ENCODE results near the gene PAN2. TPM values are rescaled to one million over a fixed set of nuclear protein-coding genes. Genes with fewer than 3 reads are reported as not detected.
A peak's percentile ranks its signal among the peaks of the same experiment; 100 is the strongest.
"Not testable (repeated sequence)": the region's sequence is repeated elsewhere in the genome, so short reads cannot be mapped to it uniquely, and the experiment has no call there.

PAN2 gene
- total RNA-seq, 1 donor from 2014 or later = 38.7 TPM

DNA sequence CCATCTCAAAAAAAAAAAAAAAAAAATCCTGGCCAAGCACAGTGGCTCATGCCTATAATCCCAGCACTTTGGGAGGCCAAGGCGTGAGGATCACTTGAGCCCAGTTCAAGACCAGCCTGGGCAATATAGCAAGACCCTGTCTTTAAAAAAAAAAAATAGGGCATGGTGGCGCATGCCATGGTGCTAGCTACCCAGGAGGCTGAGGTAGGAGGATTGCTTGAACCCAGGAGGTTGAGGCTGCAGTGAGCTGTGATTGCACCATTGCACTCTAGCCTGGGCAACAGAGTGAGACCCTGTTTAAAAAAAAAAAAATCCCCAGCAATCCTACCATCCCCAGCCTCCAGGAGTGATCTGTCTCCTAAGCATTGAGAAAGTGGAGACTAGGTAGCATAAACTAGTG is 8.5 kb upstream of the PAN2 start:
- not testable (repeated sequence) for DNase-seq (ENCODE audit: low spot score)

DNA sequence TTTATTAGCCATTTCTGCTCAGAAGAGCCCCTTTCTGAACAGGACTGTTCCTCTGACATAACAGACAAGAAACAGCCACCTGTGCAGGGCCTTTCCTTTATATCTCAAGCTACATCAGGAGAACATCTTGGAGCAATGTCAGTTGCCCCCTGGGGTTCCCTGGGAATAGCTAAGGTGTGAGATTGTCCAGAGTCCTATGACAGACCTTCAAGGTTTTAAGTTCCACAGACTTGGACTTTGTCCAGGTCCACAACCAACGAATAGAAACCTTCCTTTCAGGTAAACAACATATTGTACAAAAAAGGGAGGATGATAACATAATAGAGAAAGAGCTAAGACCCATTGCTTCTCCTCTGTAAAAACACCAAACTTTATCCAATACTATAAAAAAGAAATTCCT is 7.8 kb upstream of the PAN2 start:
- DNase-seq (ENCODE audit: low spot score) = no peak

DNA sequence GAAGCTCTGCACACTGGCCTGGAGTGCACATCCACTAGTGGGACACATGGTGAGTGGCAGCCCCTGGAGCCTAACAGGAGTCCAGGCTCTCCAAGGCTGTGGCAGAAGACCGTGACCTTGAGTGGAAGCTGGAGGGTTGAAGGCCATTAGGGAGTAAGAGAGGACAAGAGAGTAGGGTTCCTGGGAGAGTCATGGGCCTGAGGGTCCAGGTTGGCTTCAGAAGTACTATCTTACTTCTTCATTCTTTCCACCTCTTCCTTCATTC is 5.3 kb upstream of the PAN2 start:
- DNase-seq (ENCODE audit: low spot score) = no peak

DNA sequence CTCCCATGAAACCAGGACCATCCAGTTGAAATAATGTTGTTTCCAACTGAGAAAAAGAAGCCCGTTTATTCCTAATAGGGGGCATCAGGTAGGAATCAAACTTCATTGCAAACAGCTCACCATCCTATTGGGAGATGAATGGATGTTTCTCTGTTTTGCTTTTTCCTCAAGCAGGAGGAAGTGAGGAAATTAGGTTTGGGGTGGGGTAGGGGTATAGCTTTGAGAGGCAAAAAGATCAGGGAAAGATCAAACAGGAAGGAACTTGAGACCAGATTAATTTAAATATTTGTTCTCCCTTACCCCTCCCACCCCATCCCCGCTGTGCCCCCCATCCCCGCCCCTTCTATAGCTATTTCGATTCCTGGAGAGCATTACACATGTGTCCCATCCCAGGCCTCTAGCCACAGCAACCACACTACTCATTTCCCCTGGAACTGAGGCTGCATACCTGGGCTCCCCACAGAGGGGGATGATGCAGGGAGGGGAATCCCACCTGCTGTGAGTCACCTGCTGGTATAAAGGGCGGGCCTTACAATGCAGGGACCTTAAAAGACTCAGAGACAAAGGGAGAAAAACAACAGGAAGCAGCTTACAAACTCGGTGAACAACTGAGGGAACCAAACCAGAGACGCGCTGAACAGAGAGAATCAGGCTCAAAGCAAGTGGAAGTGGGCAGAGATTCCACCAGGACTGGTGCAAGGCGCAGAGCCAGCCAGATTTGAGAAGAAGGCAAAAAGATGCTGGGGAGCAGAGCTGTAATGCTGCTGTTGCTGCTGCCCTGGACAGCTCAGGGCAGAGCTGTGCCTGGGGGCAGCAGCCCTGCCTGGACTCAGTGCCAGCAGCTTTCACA is 4.7 kb upstream of the PAN2 start, which contains the start of gene IL23A:
Gene IL23A, plus strand, starts transcription at position 577 of the 850 bp plus-strand sequence. Its CDS starts 161 bp downstream, at position 738.
- no peak for DNase-seq (ENCODE audit: low spot score)

DNA sequence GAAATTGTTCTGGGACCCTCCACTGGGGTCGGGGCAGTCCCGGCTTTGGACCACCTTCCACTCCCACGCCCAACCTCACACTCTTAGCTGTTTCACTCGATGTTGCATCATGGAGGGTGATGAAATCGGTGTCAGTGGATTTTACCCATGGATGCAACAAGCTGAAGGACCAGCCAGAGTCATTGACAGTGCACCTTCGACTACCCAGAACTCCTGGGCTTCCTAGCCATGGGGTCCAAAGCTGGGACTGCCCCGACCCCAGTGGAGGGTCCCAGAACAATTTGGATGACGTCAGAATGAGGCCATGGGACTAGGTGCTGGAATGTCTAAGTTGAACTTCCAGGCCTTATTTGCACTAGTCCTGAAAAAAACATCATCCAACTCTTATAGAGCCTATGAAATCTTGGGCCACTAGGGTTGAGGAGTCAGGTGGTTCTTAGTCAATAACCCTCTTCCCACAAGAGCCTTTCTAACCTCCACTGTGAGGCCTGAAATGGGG is 4.0 kb upstream of the PAN2 start:
- DNase-seq (ENCODE audit: low spot score) = no peak

DNA sequence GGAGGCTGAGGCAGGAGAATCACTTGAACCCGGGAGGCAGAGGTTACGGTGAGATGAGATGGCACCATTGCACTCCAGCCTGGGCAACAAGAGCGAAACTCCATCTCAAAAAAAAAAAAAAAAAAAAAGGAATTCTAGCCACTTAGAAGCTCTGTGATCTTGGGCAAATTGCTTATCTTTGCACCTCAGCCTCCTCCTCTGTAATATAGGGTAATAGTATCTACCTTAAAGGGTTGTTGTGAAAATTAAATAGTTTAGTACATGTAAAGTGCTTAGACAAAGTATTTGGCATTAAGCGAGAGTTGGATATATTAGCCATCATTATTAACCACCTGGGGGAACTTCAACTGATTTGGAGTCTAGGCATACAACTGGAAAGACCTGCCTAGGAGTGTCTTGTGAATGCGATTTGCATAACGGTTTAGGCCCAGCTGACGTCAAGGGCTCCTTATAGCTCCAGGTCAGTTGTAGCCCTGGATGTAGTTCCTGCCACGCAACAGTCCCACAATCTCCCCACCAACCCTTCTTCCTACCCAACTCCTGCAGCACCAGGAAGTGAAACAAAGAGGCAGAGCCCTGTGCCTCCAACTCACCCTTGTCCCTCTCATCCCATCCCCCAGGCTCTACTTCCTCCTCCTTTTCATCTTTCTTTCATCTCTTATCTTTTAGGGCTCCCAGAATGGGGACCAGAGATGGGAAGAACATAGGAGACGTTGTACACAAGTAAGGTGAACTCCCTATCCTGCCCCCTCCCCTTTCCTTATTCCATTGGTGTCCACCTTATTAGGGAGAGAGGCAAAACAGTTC is 2.8 kb upstream of the PAN2 start:
- no peak for DNase-seq (ENCODE audit: low spot score)

DNA sequence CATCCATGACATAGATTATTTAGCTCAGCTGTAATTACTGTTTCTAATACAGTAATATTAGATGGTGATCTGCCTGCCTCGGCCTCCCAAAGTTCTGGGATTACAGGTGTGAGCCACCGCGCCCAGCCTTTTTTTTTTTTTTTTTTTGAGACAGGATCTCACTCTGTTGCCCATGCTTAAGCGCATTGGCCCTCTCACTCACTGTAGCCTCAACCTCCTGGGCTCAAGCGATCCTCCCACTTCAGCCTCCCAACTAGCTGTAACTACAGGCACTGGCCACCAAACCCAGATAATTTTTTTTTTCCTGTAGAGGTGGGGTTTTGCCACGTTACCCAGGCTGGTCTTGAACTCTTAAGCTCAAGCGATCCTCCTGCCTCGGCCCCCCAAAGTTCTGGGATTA is 1.7 kb upstream of the PAN2 start:
- DNase-seq (ENCODE audit: low spot score) = not testable (repeated sequence)

DNA sequence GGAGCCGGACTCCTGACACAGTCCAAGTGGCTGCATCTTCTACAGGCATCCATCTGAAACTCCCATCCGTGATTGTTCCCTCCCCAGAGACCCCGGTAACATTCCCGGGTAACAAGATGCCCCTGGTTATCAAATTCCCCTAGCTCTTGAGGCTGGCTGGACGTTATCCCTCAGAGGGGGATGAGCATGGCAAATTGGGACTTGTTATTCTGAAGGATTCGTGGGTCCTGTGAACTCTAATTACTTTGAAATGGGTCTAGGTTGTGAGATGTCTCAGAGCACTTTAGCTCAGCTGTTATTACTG is 642 bp upstream of the PAN2 start:
- no peak for DNase-seq (ENCODE audit: low spot score)

DNA sequence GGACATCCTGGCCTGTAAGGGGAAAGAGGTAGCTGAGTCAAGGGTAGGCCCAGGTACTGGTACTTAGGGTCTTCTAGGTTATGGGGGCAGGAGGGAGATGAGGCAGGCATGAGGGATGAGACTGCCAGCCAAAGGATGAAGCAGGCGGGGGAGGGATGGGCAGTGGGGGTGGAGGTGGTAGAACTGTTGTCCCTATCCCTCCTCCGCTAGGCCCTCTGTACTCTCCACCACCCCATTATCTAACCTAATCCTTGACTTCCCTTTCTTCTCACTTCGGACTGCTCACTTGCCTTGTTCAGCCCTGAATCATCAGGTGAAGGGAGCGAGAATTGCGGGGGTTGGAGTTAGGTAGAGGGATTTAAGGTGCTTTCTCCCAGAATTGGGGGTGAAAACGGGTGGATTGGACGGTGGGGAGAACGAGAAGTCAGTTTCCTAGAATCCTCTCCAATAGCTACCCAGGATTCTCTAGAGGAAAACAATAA is 562 bp downstream of the PAN2 start:
- no peak for DNase-seq (ENCODE audit: low spot score)

DNA sequence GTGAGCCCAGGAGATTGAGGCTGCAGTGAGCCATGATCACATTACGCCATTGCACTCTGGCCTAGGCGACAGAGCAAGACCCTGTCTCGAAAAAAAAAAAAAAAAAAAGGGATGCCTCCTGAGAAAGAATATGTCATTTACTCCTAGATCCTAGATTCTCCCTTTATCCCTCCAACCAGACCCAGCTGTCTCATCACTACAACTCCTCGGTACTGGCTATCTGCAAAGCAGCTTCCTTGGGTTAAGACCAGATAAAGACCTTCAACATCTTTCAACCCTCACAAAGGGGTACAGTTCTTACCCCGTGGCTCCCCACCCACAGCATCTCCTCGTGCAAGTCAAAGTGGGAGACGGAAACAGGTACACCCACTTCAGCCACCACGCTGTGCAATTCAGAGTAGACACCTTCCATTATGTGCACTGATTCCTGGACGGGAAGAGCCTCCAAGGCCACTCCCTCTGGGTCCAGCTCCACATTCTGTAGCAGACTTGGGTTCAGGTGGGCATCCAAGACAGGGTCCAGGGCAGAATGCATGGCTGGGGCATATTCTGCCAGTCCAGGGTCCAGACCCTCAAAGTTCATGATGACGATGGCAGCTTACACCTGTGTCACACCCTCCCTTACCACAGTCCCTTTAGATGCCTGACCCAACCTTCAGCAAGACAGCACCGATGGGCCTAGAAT is 1.1 kb downstream of the PAN2 start:
- no peak for DNase-seq (ENCODE audit: low spot score)

DNA sequence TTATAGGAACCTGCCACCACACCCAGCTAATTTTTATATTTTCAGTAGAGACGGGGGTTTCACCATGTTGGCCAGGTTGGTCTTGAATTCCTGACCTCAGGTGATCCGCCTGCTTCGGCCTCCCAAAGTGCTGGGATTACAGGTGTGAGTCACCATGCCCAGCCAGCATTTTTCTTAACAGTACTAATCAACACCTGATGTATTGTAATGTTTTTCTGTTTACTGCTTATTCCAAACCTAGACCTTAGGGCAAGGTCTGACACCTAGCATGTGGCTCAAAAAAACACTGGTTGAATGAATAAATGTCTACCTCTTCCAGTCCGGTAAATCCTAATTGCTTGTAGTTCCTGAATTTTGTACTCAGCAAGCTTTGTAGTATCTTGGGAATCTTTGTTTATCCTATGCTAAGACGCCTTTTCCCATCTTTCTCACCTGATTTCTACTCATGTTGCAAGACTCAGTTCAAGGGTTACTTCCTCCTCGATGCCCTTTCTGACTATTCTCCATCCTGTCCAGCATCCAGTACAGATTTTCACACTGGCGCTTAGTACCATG is 2.8 kb downstream of the PAN2 start:
- DNase-seq (ENCODE audit: low spot score) = no peak

DNA sequence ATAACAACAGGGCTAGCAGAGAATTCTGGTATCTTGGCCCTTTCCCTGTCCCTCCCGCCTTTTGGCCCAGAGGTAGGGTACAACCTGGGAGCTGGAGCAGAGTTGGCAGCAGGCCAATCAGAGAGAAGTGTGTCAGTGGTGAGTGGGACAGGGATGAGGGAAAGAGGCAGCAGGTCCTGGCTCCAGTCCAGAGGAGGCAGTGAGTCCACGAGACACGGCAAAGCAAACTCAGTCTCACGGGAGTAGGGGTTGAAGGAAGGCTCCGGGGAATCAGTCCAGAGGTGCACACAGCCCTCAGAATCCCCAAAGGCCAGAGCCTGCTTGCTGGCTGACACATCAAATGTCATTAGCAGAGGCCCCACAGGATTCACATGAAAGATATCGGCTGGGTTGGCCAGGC is 7.3 kb downstream of the PAN2 start:
- no peak for DNase-seq (ENCODE audit: low spot score)

DNA sequence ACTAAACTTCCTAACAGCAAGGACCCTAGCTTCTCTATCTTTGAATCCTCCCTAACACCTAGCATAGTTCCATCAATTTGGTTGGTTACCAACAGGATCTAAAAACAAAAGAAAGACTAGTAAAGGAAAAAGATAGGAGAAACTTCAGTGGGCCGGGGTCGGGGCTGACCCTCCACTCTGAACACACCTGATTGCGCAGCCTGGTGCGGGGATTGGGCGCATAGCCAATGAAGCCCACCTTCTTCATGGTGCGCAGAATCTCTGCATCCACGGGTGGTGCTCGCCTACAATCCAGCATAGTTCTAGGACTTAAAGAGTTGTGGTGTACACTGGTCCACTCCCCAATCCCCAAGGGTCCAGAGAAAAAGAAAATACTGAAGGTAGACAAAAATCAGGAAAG is 7.7 kb downstream of the PAN2 start:
- DNase-seq (ENCODE audit: low spot score) = no peak

DNA sequence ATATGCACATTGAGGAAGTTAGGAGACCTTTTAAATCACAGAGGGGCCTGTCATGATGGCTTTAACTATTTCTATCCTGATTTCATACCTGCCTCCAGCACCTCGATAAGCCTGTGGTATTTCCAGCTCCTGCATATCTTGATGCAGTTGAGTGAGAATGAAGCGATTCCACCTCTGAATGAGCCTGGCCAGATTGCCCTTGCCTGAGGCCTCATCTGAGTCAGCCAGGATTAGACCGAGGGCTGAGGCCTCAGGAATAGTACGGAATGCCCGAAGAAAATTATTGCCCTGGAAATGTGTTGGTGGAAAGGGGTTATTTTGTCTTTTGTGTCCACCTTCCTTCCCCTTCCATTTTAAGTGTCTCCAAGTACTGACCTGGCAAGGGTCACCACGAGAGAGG is 9.6 kb downstream of the PAN2 start:
- no peak for DNase-seq (ENCODE audit: low spot score)

DNA sequence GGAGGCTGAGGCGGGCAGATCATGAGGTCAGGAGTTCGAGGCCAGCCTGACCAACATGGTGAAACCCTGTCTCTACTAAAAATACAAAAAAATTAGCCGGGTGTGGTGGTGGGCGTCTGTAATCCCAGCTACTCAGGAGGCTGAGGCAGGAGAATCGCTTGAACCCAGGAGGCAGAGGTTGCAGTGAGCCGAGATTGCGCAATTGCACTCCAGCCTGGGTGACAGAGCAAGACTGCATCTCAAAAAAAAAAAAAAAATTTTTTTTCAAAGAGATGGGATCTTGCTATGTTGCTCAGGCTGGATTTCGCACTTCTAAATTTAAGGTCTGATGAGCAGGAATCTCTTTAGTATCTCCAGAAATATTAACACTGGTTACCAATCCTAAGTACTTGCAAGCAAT is 12.2 kb downstream of the PAN2 start:
- DNase-seq (ENCODE audit: low spot score) = not testable (repeated sequence)

DNA sequence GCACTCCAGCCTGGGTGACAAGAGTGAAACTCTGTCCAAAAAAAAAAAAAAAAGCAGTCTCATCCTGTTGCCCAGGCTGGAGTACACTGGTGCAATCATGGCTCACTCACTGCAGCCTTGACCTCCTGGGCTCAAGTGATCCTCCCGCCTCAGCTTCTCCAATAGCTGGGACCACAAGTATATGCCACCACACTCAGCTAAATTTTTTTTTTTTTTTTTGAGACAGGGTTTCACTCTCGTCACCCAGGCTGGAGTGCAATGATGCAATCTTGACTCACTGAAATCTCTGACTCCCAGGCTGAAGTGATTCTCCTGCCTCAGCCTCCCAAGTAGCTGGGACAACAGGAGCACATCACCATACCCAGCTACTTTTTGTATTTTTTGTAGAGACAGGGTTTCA is 12.8 kb downstream of the PAN2 start:
- DNase-seq (ENCODE audit: low spot score) = no peak

DNA sequence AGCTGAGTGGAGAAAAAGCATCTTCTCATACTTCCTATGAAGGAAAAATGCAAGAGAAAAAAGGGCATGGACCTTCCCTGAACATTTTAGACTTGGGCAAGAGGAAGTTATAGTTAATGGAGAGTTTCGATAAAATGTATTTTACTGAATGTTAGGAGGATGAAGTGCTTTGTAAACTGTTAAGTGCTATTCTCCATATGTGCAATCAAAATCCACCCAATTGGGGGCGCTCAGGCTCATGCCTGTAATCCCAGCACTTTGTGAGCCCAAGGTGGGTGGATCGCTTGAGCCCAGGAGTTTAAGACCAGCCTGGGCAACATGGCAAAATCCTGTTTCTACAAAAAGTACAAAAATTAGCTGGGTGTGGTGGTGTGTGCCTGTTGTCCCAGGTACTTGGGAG is 16.1 kb downstream of the PAN2 start:
- no peak for DNase-seq (ENCODE audit: low spot score)

DNA sequence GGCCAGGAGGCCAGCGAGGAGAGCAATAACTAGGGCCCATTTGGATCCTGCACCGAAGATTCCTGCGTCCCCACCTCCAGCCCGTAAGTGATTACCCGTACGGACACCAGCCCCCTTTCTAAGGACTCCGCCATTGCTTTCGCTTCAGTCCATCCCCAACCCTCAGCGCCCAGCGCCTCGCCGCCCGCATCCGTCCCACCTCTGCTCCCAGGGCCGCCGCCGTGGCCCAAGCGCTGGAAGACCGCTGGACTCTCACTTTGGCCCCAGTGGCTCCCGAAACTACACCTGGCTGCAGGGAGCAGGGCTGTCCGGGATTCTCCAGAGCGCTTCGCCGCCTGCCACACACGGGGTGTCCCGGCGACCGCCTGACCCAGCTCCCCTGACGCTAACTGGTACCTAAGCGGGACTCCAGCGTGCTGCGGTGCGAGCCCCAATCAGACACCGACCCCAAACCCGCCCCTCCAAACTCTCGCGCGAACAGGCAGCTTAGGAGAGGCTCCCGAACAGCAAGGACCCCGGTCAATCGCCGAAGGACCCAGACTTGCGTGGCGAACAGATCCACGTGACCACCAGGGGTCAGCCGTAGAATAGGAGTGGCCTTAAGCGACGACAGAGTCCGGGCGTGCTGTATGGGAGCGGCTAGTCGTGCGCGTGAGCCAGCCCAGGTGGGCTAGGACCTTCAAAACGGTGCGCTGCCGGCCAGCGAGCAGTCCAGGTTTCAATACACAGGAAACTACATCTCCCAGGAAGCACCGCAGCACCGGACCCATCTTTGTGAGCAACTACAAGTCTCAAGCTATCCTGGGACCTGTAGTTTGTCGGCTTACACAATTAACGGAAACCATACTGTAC is 18.0 kb downstream of the PAN2 start, which contains the start of gene CNPY2:
Gene CNPY2, minus strand, starts transcription at position 367 of the 852 bp plus-strand sequence. CDS start 771 bp downstream, outside the sequence.
- peak; percentile 96 for DNase-seq (ENCODE audit: low spot score)

DNA sequence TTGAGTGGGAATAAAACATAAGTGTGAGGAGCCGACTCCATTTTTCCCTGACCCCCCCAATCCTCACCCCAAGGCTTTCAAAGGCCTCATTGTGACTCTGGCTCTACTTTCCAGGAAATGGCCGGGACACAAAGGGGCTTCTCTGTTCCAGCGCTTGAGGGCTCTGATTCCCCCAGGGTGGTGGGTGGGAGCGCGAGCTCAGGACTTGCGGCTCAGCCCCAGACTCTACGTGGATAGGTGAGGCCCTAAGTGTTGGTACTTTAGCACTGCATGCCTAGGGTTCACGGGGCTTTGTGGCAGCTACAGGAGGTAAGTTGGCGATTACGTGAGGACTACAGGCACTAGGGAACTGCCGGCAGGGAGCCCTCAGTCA is 18.6 kb downstream of the PAN2 start:
- no peak for DNase-seq (ENCODE audit: low spot score)

DNA sequence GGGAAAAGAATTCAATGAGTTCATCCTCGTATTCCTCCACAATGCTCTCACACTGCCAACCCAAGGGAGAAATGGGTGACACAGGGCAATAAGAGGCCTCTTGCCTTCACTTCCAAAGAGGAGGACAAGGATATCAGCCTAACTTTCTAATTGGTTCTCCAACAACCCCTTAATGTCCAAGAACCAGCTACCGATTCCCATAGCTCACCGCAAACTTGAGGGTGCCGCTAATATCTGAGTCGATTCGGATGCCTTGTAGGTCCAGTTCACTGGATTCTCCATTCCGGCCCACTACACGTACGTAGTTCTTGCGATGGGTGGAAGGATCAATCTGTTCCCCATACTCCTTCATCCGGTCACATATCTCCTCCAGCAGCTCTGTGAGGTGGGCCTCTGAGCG is 22.8 kb downstream of the PAN2 start:
- no peak for DNase-seq (ENCODE audit: low spot score)

DNA sequence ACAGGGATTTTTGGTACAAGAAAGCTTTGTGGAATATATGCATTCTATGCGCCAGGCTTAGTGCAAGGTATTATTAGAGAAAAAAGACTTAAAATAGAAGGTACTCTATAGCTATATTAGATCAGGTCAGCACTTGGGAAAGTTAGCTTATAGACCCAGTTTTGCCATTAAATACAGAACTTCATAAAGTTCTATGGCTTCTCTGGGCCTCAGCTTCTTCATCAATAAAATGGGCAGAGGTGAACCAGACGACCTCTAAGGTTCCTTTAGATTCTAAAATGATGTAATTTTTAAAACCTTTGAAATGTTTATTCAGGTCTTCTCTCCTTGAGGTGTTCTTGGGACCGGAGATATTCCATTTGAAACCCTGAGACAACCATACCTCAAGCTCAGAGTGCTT is 25.1 kb downstream of the PAN2 start:
- no peak for DNase-seq (ENCODE audit: low spot score)

All from mesenteric fat pad (tissue), 1 donor.